Measurements from ENCODE around the gene IQSEC2. TPM values are rescaled to one million over a fixed set of nuclear protein-coding genes. Genes with fewer than 3 reads are reported as not detected.

IQSEC2 gene
- total and polyA plus RNA-seq, 2 of the 8 experiments (the other 6 are each of a cell fraction or from before 2014, with no cell fraction given): 6.1 to 54.9 TPM

DNA sequence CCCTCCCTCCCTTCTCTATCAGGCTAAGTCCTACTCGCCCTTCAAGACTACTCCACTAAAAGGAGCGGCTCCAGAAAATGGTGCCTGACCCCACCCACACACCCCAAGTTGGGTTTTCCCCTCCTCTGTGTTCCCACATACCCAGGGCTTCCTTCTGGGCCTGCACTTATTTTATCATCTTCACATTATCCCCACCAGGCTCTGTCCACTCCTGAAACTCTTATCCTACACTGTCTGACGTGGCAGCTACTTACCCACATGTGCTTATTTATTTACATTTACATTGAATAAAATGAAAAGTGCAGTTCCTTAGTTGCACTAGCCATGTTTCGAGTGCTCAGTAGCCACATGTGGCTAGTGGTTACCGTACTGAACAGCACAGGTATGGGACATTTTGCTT is 51.3 kb downstream of the IQSEC2 start:
- no peak overlapping the region for H3K4me2 ChIP-seq (ENCODE audit: insufficient read depth in 1 of 2, low read depth in 2 of 2, low read length in 2 of 2)
- no peak overlapping the region for H3K27ac ChIP-seq (ENCODE audit: low read depth, low read length)
- H4K20me1 ChIP-seq (replicated peaks in 1 of 2; ENCODE audit: control insufficient read depth in 1 of 2, insufficient read depth in 2 of 2, low read length in 2 of 2): no peaks in the 10 kb centered on the region
- H3K4ac ChIP-seq (replicated peaks; ENCODE audit: insufficient read length, low read depth, low read length): no peak overlapping the region
- no peak overlapping the region for H2AFZ ChIP-seq (ENCODE audit: low read length)
- H3K14ac ChIP-seq (ENCODE audit: insufficient read length): no peak overlapping the region
- no peaks in the 10 kb centered on the region for H3K4me1 ChIP-seq (replicated peaks in 1 of 4; ENCODE audit: control insufficient read depth in 3 of 4, insufficient read depth in 4 of 4, low read length in 3 of 4)
- no peak overlapping the region for H3K56ac ChIP-seq (replicated peaks; ENCODE audit: insufficient read length, low read depth, low read length)
- H2BK20ac ChIP-seq (ENCODE audit: low read length): no peak overlapping the region
- FAIRE-seq (no peak), DNase-seq (ENCODE audit: low read depth in 1 of 2, low spot score in 2 of 2) (no peak)
- CTCF ChIA-PET (ENCODE audit: partially characterized antibody): interaction anchor here (0.9 to 1.1 kb wide), 3 partner anchors 9 to 54 kb away, joined by 3 to 5 read pairs (median 3); no protein-coding TSS in a partner anchor
- no peak overlapping the region for H2BK15ac ChIP-seq (ENCODE audit: low read length)
- H3K36me3 ChIP-seq (ENCODE audit: control insufficient read depth in 2 of 4, insufficient read depth in 4 of 4, low read length in 3 of 4): no peaks in the 10 kb centered on the region
- H3K79me2 ChIP-seq (ENCODE audit: control insufficient read depth in 1 of 2, insufficient read depth in 2 of 2, low read length in 2 of 2): no peaks in the 10 kb centered on the region
- no peak overlapping the region for H2BK120ac ChIP-seq (replicated peaks; ENCODE audit: low read depth, low read length)
- H3K27me3 ChIP-seq (replicated peaks in 1 of 4; ENCODE audit: control insufficient read depth in 3 of 4, extremely low read depth in 1 of 4, insufficient read depth in 3 of 4, low read length in 3 of 4): no peaks in the 10 kb centered on the region
- H4K8ac ChIP-seq (ENCODE audit: extremely low read depth, insufficient read depth, low read length): no peak overlapping the region
- TF ChIP-seq ASH2L (IDR thresholded peaks at IDR 0.05; ENCODE audit: low read length) (no peak), TEAD4 (IDR thresholded peaks at IDR 0.05; ENCODE audit: low read depth, low read length) (no peak), SAP30 (IDR thresholded peaks at IDR 0.05; ENCODE audit: insufficient read depth, insufficient replicate concordance, low read length) (no peak), ZNF274 (IDR thresholded peaks at IDR 0.05; ENCODE audit: borderline replicate concordance, extremely low read depth, low read length) (no peak), HDAC2 (IDR thresholded peaks at IDR 0.05; ENCODE audit: borderline replicate concordance in 1 of 2, low read depth in 2 of 2, low read length in 2 of 2) (no peak), TBP (IDR thresholded peaks at IDR 0.05; ENCODE audit: low read depth, low read length) (no peak), RAD21 (IDR thresholded peaks at IDR 0.05 in 1 of 2, conservative IDR thresholded peaks at IDR 0.05 in 1 of 2; ENCODE audit: low read depth in 2 of 2, low read length in 2 of 2) (no peak)
- H3K23me2 ChIP-seq (ENCODE audit: low read depth, low read length): no peaks in the 10 kb centered on the region
- no peak overlapping the region for H3K23ac ChIP-seq (ENCODE audit: insufficient read length)
- no peak overlapping the region for H4K91ac ChIP-seq (replicated peaks; ENCODE audit: insufficient read length, low read length)
- H3K4me3 ChIP-seq (ENCODE audit: extremely low read depth in 1 of 4, insufficient read depth in 2 of 4, low read depth in 3 of 4, low read length in 4 of 4): no peak overlapping the region
- no peak overlapping the region for H3K9ac ChIP-seq (replicated peaks in 1 of 4; ENCODE audit: extremely low read depth in 1 of 4, low read depth in 3 of 4, low read length in 3 of 4)
- no peak overlapping the region for H3K18ac ChIP-seq (ENCODE audit: extremely low read depth, low read length)
- H2BK12ac ChIP-seq (ENCODE audit: low read depth, low read length): no peak overlapping the region
- no peak overlapping the region for H4K5ac ChIP-seq (ENCODE audit: insufficient read length, low read depth, low read length)
- H3K79me1 ChIP-seq (ENCODE audit: low read depth, low read length): no peaks in the 10 kb centered on the region
- H2BK5ac ChIP-seq (ENCODE audit: low read depth, low read length): no peak overlapping the region
- 80% methylated on average over 4 of the region's 5 CpGs; no CpG with 5 or more reads in 1 of the 2 experiments for WGBS, 2 experiments (ENCODE audit: extremely low coverage in 1 of 2, insufficient coverage in 1 of 2, insufficient read length in 1 of 2, insufficient replicate concordance in 2 of 2, low coverage in 1 of 2, low lambda C conversion rate in 2 of 2, missing lambda C conversion rate in 1 of 2)
- no peak overlapping the region for H2AK5ac ChIP-seq (ENCODE audit: low read depth, low read length)
- no peaks in the 10 kb centered on the region for H3K9me3 ChIP-seq (ENCODE audit: insufficient read depth in 2 of 2, low read depth in 1 of 2, low read length in 1 of 2)
- POLR2A ChIA-PET (ENCODE audit: partially characterized antibody): no interaction called here

Data from H1 (cell line).